CD4-positive, alpha-beta memory T cell (primary cell): ENCODE results near the gene FLT3LG. TPM values are rescaled to one million over a fixed set of nuclear protein-coding genes. Genes with fewer than 3 reads are reported as not detected.

Experiments
- CTCF ChIA-PET: fragments of 350-600 bp; sonication (Branson Sonifier 250); formaldehyde crosslinking; loops from one replicate; lab custom pipeline; 2021; ENCODE audit warnings: inconsistent platforms; ENCODE audit not compliant: partially characterized antibody; lab: Charles Lee
- POLR2A ChIA-PET: fragments of 350-600 bp; sonication (Branson Sonifier 250); formaldehyde crosslinking; loops from one replicate; lab custom pipeline; 2021; ENCODE audit not compliant: partially characterized antibody; lab: Charles Lee
- DNase-seq, 5 donors: peaks; one replicate each; pipeline versions ENCODE4 v3.0.0 to v3.0.0-alpha.2; 2020 to 2022; ENCODE audit warnings: mixed read lengths in 1 of 5
- H3K27ac ChIP-seq: one replicate; pipeline ENCODE4 v1.7.0; 2013; ENCODE audit warnings: low read depth, low read length
- H3K27me3 ChIP-seq: 2 replicates; pipeline ENCODE4 v1.7.0; 2013; ENCODE audit warnings: mild to moderate bottlenecking, low read length, moderate library complexity; ENCODE audit not compliant: insufficient read depth
- H3K36me3 ChIP-seq: 2 replicates; pipeline ENCODE4 v1.7.0; 2013; ENCODE audit warnings: mild to moderate bottlenecking, low read length, moderate library complexity; ENCODE audit not compliant: insufficient read depth
- H3K4me1 ChIP-seq: 2 replicates; pipeline ENCODE4 v1.7.0; 2013; ENCODE audit warnings: mild to moderate bottlenecking, low read length, moderate library complexity; ENCODE audit not compliant: insufficient read depth
- H3K4me3 ChIP-seq, 2 donors: one replicate each; pipeline ENCODE4 v1.7.0; 2013; ENCODE audit warnings: low read length in 2 of 2, mild to moderate bottlenecking in 1 of 2
- H3K9me3 ChIP-seq, 2 donors: one replicate each; pipeline ENCODE4 v1.7.0; 2013; ENCODE audit warnings: low read length in 2 of 2, control low read depth in 1 of 2; ENCODE audit not compliant: control insufficient read depth in 1 of 2
- H3K27ac Mint-ChIP-seq, 7 donors: one replicate each; pipeline ENCODE4 v1.8.0; 2020 to 2021; ENCODE audit warnings: mixed read lengths in 7 of 7, mild to moderate bottlenecking in 6 of 7, inconsistent platforms in 3 of 7, moderate library complexity in 3 of 7
- H3K27me3 Mint-ChIP-seq, 2 donors: one replicate each; pipeline ENCODE4 v1.8.0; 2020 to 2021; ENCODE audit warnings: mixed read lengths in 2 of 2
- H3K36me3 Mint-ChIP-seq, 2 donors: one replicate each; pipeline ENCODE4 v1.8.0; 2020 to 2021; ENCODE audit warnings: mixed read lengths in 2 of 2, inconsistent platforms in 1 of 2, mild to moderate bottlenecking in 1 of 2
- H3K4me1 Mint-ChIP-seq, 4 donors: one replicate each; pipeline ENCODE4 v1.8.0; 2020 to 2021; ENCODE audit warnings: mixed read lengths in 4 of 4, mild to moderate bottlenecking in 1 of 4
- H3K4me3 Mint-ChIP-seq, 8 donors: one replicate each; pipeline ENCODE4 v1.8.0; 2020 to 2021; ENCODE audit warnings: mixed read lengths in 8 of 8, mild to moderate bottlenecking in 7 of 8, moderate library complexity in 6 of 8, inconsistent platforms in 3 of 8
- H3K9me3 Mint-ChIP-seq, 8 donors: one replicate each; pipeline ENCODE4 v1.8.0; 2020 to 2021; ENCODE audit warnings: mixed read lengths in 8 of 8, mild to moderate bottlenecking in 5 of 8, inconsistent platforms in 3 of 8, moderate library complexity in 1 of 8
- intact Hi-C: fragments of 100-400 bp; cut with micrococcal nuclease; formaldehyde crosslinking; loops from one replicate; pipeline ENCODE4 v1.15.1; 2023
- polyA plus RNA-seq, 2 donors: library from polyadenylated mRNA; unstranded; fragments of 300-500 nt; fragmentation: Illumina TruSeq; gene quantifications; one replicate each; pipeline ENCODE4 v1.2.3, GENCODE V29; 2021
- total RNA-seq, 2 experiments: library from RNA; stranded (reverse); gene quantifications; one replicate each; pipeline ENCODE4 v1.2.3, GENCODE V29; 2021

Gene FLT3LG
- total and polyA plus RNA-seq, 4 experiments from 2014 or later, result 114 to 252 (median 130) TPM

GRCh38 chr19:49479975-49480628, 6.1 kb downstream of the FLT3LG start:
- H3K36me3 Mint-ChIP-seq, result peaks cover 21 to 51% of the 10 kb centered on the region in 2 donors
- no peak for DNase-seq
- Histone ChIP-seq H3K27ac (no peak overlapping the region), H3K4me1 (peaks cover 38% of the 10 kb centered on the region), H3K27me3 (no peaks in the 10 kb centered on the region), H3K4me3 (no peak overlapping the region), H3K9me3 (no peaks in the 10 kb centered on the region), H3K36me3 (peaks cover 41% of the 10 kb centered on the region)
- H3K4me3 Mint-ChIP-seq, result peak overlapping the region in 2 of 8 donors; percentile 6 to 35
- POLR2A ChIA-PET, result interaction anchor here (1.7 kb wide), 1 partner anchor 12 kb away, joined by 5 read pairs; no protein-coding TSS in a partner anchor
- peaks cover 11 to 37% (median 21%) of the 10 kb centered on the region in 4 donors for H3K4me1 Mint-ChIP-seq
- peak overlapping the region in 2 of 7 donors; percentile 41 to 84 for H3K27ac Mint-ChIP-seq
- CTCF ChIA-PET, result no interaction called here
- no peaks in the 10 kb centered on the region for H3K27me3 Mint-ChIP-seq
- peaks cover 0 to 2% (median 0%) of the 10 kb centered on the region in 8 donors for H3K9me3 Mint-ChIP-seq
- intact Hi-C loops, result no loop called here

GRCh38 chr19:49481020-49481683, 7.1 kb downstream of the FLT3LG start:
- H3K4me1 ChIP-seq, result peaks cover 33% of the 10 kb centered on the region
- peaks cover 42% of the 10 kb centered on the region for H3K36me3 ChIP-seq
- H3K27me3 ChIP-seq, result no peaks in the 10 kb centered on the region
- intact Hi-C loops, result no loop called here
- H3K27ac Mint-ChIP-seq, result peak overlapping the region in 6 of 7 donors; percentile 6 to 90 (median 70)
- DNase-seq, result no peak
- H3K9me3 Mint-ChIP-seq, result peaks cover 0 to 2% (median 0%) of the 10 kb centered on the region in 8 donors
- no peak overlapping the region for H3K27ac ChIP-seq
- H3K4me1 Mint-ChIP-seq, result peaks cover 8 to 29% (median 16%) of the 10 kb centered on the region in 4 donors
- no peaks in the 10 kb centered on the region for H3K27me3 Mint-ChIP-seq
- H3K4me3 Mint-ChIP-seq, result peak overlapping the region in 1 of 8 donors; percentile 17
- peaks cover 17 to 52% of the 10 kb centered on the region in 2 donors for H3K36me3 Mint-ChIP-seq
- ChIA-PET POLR2A (interaction anchor here (1.2 kb wide), 1 partner anchor 11 kb away, joined by 5 read pairs; no protein-coding TSS in a partner anchor), CTCF (interaction anchor here (2.8 kb wide), 1 partner anchor 9 kb away, joined by 13 read pairs; the partner anchor contains the start of gene FLT3LG)
- no peaks in the 10 kb centered on the region for H3K9me3 ChIP-seq
- no peak overlapping the region for H3K4me3 ChIP-seq

GRCh38 chr19:49486232-49486631, 12.2 kb downstream of the FLT3LG start:
- peaks cover 42 to 75% of the 10 kb centered on the region in 2 donors for H3K36me3 Mint-ChIP-seq
- intact Hi-C loops, result no loop called here
- no peak overlapping the region for H3K27ac ChIP-seq
- peaks cover 41% of the 10 kb centered on the region for H3K36me3 ChIP-seq
- H3K4me3 ChIP-seq, result no peak overlapping the region
- H3K27ac Mint-ChIP-seq, result peak overlapping the region; percentile 37 to 94 (median 87)
- CTCF ChIA-PET, result no interaction called here
- POLR2A ChIA-PET, result interaction anchor here (1.0 to 4.5 kb wide), 5 partner anchors 9 to 79 kb away, joined by 3 to 79 read pairs (median 4); no protein-coding TSS in a partner anchor
- peaks cover 18 to 44% (median 32%) of the 10 kb centered on the region in 4 donors for H3K4me1 Mint-ChIP-seq
- peaks cover 0 to 14% (median 0%) of the 10 kb centered on the region in 8 donors for H3K9me3 Mint-ChIP-seq
- H3K27me3 ChIP-seq, result no peaks in the 10 kb centered on the region
- no peaks in the 10 kb centered on the region for H3K9me3 ChIP-seq
- H3K4me3 Mint-ChIP-seq, result peak overlapping the region in 2 of 8 donors; percentile 43 to 71
- DNase-seq, result no peak
- H3K27me3 Mint-ChIP-seq, result no peaks in the 10 kb centered on the region
- peaks cover 30% of the 10 kb centered on the region for H3K4me1 ChIP-seq

- Histone ChIP-seq H3K9me3 (no peaks in the 10 kb centered on the region), H3K4me1 (peaks cover 32% of the 10 kb centered on the region), H3K27ac (peak overlapping the region; percentile 85), H3K27me3 (no peaks in the 10 kb centered on the region), H3K36me3 (peaks cover 43% of the 10 kb centered on the region), H3K4me3 (no peak overlapping the region)
- Mint-ChIP-seq H3K27me3 (no peaks in the 10 kb centered on the region), H3K9me3 (peaks cover 0 to 12% (median 0%) of the 10 kb centered on the region in 8 donors), H3K4me1 (peaks cover 16 to 48% (median 33%) of the 10 kb centered on the region in 4 donors), H3K27ac (peak overlapping the region; percentile 95 to 98 (median 98)), H3K36me3 (peaks cover 44 to 78% of the 10 kb centered on the region in 2 donors), H3K4me3 (peak overlapping the region in 7 of 8 donors; percentile 94 to 100 (median 98))
- ChIA-PET POLR2A (interaction anchor here (1.0 to 4.5 kb wide), 21 partner anchors 10 to 190 kb away, joined by 3 to 79 read pairs (median 6); partner anchors contain the start of genes ALDH16A1, BCL2L12, FLT3LG and IRF3), CTCF (interaction anchor here (0.5 kb wide), 1 partner anchor 493 kb away, joined by 3 read pairs; the partner anchor contains the start of gene RUVBL2)
- no peak for DNase-seq
- intact Hi-C loops, result loop anchor here (1.0 kb wide), 3 partner anchors 10 to 33 kb away; partner anchors contain the start of genes ALDH16A1, FLT3LG and RPS11
Measured at GRCh38 chr19:49486710-49487276, 12.8 kb downstream of the FLT3LG start.

- peaks cover 51 to 78% of the 10 kb centered on the region in 2 donors for H3K36me3 Mint-ChIP-seq
- Histone ChIP-seq H3K27me3 (no peaks in the 10 kb centered on the region), H3K4me3 (peak within 1 kb of the TSS; percentile 98 to 99), H3K36me3 (peaks cover 47% of the 10 kb centered on the region), H3K27ac (peak within 1 kb of the TSS; percentile 85), H3K9me3 (no peaks in the 10 kb centered on the region), H3K4me1 (peaks cover 39% of the 10 kb centered on the region)
- peak; percentile 98 to 100 (median 100) for DNase-seq
- H3K4me3 Mint-ChIP-seq, result peak within 1 kb of the TSS; percentile 94 to 100 (median 98)
- H3K4me1 Mint-ChIP-seq, result peaks cover 18 to 55% (median 36%) of the 10 kb centered on the region in 4 donors
- peaks cover 0 to 12% (median 0%) of the 10 kb centered on the region in 8 donors for H3K9me3 Mint-ChIP-seq
- POLR2A ChIA-PET, result interaction anchor here (0.6 to 4.5 kb wide), 33 partner anchors 10 to 389 kb away, joined by 3 to 79 read pairs (median 5); partner anchors contain the start of genes ALDH16A1, BCL2L12, CD37 and FCGRT
- intact Hi-C loops, result loop anchor here (1.0 kb wide), 3 partner anchors 9 to 34 kb away; partner anchors contain the start of genes ALDH16A1, FLT3LG and RPS11
- no peaks in the 10 kb centered on the region for H3K27me3 Mint-ChIP-seq
- H3K27ac Mint-ChIP-seq, result peak within 1 kb of the TSS; percentile 95 to 98 (median 98)
- CTCF ChIA-PET, result interaction anchor here (0.5 to 2.9 kb wide), 4 partner anchors 9 to 494 kb away, joined by 3 to 11 read pairs (median 10); partner anchors contain the start of genes FLT3LG and RUVBL2
Measured at GRCh38 chr19:49487277-49488045, 13.4 kb downstream of the FLT3LG start, which contains the start of gene RPL13A. TSS of gene RPL13A (plus strand) at chr19:49487608. CDS start at chr19:49487630, 22 bp downstream.
